MM.1S (cell line): ENCODE results near the gene DTX1.

Experiments
- DNase-seq: peaks from one replicate; pipeline ENCODE4 v3.0.0-alpha.2; 2015
- H2AFZ ChIP-seq: fragments of 300-600 bp; sonication (generic); 2 replicates; pipeline ENCODE4 v1.6.0; 2016; ENCODE audit warnings: antibody characterized with exemption, low read length
- H3F3A ChIP-seq: fragments of 300-600 bp; sonication (generic); 2 replicates; pipeline ENCODE4 v1.6.1; 2016; ENCODE audit warnings: mild to moderate bottlenecking, antibody characterized with exemption, low read length, moderate library complexity, mixed read lengths; ENCODE audit not compliant: insufficient read depth
- H3K27ac ChIP-seq: fragments of 300-600 bp; sonication (generic); 2 replicates; pipeline ENCODE4 v1.5.1; 2016; ENCODE audit warnings: mild to moderate bottlenecking, low read length
- H3K27me3 ChIP-seq: fragments of 300-600 bp; sonication (generic); replicated peaks from 2 replicates; pipeline ENCODE4 v1.6.0; 2016; ENCODE audit warnings: low read length; ENCODE audit not compliant: insufficient read depth
- H3K36me3 ChIP-seq: fragments of 300-600 bp; sonication (generic); replicated peaks from 2 replicates; pipeline ENCODE4 v1.6.1; 2016; ENCODE audit warnings: mild to moderate bottlenecking, low read length, mixed read lengths; ENCODE audit not compliant: insufficient read depth
- H3K4me1 ChIP-seq: fragments of 300-600 bp; sonication (generic); 2 replicates; pipeline ENCODE4 v1.6.1; 2016; ENCODE audit warnings: low read length, mixed read lengths
- H3K4me2 ChIP-seq: fragments of 300-600 bp; sonication (generic); 2 replicates; pipeline ENCODE4 v1.6.0; 2016; ENCODE audit warnings: low read depth, low read length
- H3K4me3 ChIP-seq: fragments of 300-600 bp; sonication (generic); 2 replicates; pipeline ENCODE4 v1.5.1; 2016; ENCODE audit warnings: low read length, mixed read lengths
- H3K79me2 ChIP-seq: fragments of 300-600 bp; sonication (generic); 2 replicates; pipeline ENCODE4 v1.6.1; 2016; ENCODE audit warnings: mixed run types, low read length, mixed read lengths
- H3K9ac ChIP-seq: fragments of 300-600 bp; sonication (generic); 2 replicates; pipeline ENCODE4 v1.6.1; 2016; ENCODE audit warnings: low read length, mixed read lengths
- H3K9me2 ChIP-seq: fragments of 300-600 bp; sonication (generic); replicated peaks from 2 replicates; pipeline ENCODE4 v1.6.1; 2016; ENCODE audit warnings: mild to moderate bottlenecking, low read length, mixed read lengths; ENCODE audit not compliant: insufficient read depth
- H3K9me3 ChIP-seq: fragments of 300-600 bp; sonication (generic); replicated peaks from 2 replicates; pipeline ENCODE4 v1.6.1; 2016; ENCODE audit warnings: mild to moderate bottlenecking, low read length, mixed read lengths; ENCODE audit not compliant: insufficient read depth
- H4K20me1 ChIP-seq: fragments of 300-600 bp; sonication (generic); 2 replicates; pipeline ENCODE4 v1.6.1; 2016; ENCODE audit warnings: mild to moderate bottlenecking, low read length, moderate library complexity, mixed read lengths; ENCODE audit not compliant: insufficient read depth
- CTCF ChIP-seq: fragments of 300-600 bp; sonication (generic); IDR thresholded peaks from 2 replicates; pipeline ENCODE4 v1.5.1; 2016; ENCODE audit warnings: antibody characterized with exemption, low read length, mixed read lengths
- EZH2 ChIP-seq: fragments of 300-600 bp; sonication (generic); optimal IDR thresholded peaks from 2 replicates; pipeline ENCODE3; 2017; ENCODE audit warnings: low read depth, mild to moderate bottlenecking, antibody characterized with exemption, low read length, mixed read lengths
- EZH2phosphoT487 ChIP-seq: fragments of 300-600 bp; sonication (generic); IDR thresholded peaks from 2 replicates; pipeline ENCODE4 v1.6.1; 2018; ENCODE audit warnings: antibody characterized with exemption, low read length

DTX1 gene

GRCh38 chr12:113087193-113087592, 30.7 kb downstream of the DTX1 start:
- H3K79me2 ChIP-seq, result no peaks in the 10 kb centered on the region
- H2AFZ ChIP-seq, result no peak overlapping the region
- no peaks in the 10 kb centered on the region for H3K4me1 ChIP-seq
- H3K36me3 ChIP-seq, result no peaks in the 10 kb centered on the region
- no peaks in the 10 kb centered on the region for H3K9me2 ChIP-seq
- H3K27me3 ChIP-seq, result no peaks in the 10 kb centered on the region
- no peaks in the 10 kb centered on the region for H3K9me3 ChIP-seq
- H3K9ac ChIP-seq, result no peak overlapping the region
- no peak for TF ChIP-seq EZH2phosphoT487
- TF ChIP-seq CTCF, result no peak
- no peak for TF ChIP-seq EZH2
- H4K20me1 ChIP-seq, result no peaks in the 10 kb centered on the region
- no peak overlapping the region for H3K27ac ChIP-seq
- no peak overlapping the region for H3K4me3 ChIP-seq
- no peak overlapping the region for H3K4me2 ChIP-seq
- no peak for DNase-seq
- H3F3A ChIP-seq, result no peaks in the 10 kb centered on the region

GRCh38 chr12:113088037-113088436, 31.5 kb downstream of the DTX1 start:
- H3F3A ChIP-seq, result no peaks in the 10 kb centered on the region
- H3K27ac ChIP-seq, result no peak overlapping the region
- no peak overlapping the region for H2AFZ ChIP-seq
- no peaks in the 10 kb centered on the region for H3K36me3 ChIP-seq
- no peak for DNase-seq
- no peaks in the 10 kb centered on the region for H3K79me2 ChIP-seq
- TF ChIP-seq EZH2phosphoT487 (no peak), CTCF (no peak), EZH2 (no peak)
- H3K27me3 ChIP-seq, result no peaks in the 10 kb centered on the region
- H3K9ac ChIP-seq, result no peak overlapping the region
- H4K20me1 ChIP-seq, result no peaks in the 10 kb centered on the region
- H3K4me1 ChIP-seq, result no peaks in the 10 kb centered on the region
- no peak overlapping the region for H3K4me3 ChIP-seq
- H3K9me3 ChIP-seq, result no peaks in the 10 kb centered on the region
- H3K4me2 ChIP-seq, result no peak overlapping the region
- no peaks in the 10 kb centered on the region for H3K9me2 ChIP-seq

- Histone ChIP-seq H3K9ac (no peak overlapping the region), H3K4me2 (no peak overlapping the region), H3K27ac (no peak overlapping the region)
Observed at GRCh38 chr12:113088971-113089756, 32.6 kb downstream of the DTX1 start.

More at GRCh38 chr12:113088971-113089756, 32.6 kb downstream of the DTX1 start:
- Histone ChIP-seq H2AFZ (no peak overlapping the region), H3K36me3 (no peaks in the 10 kb centered on the region), H4K20me1 (no peaks in the 10 kb centered on the region), H3K79me2 (no peaks in the 10 kb centered on the region), H3K27me3 (no peaks in the 10 kb centered on the region), H3K4me1 (no peaks in the 10 kb centered on the region), H3F3A (no peaks in the 10 kb centered on the region), H3K4me3 (no peak overlapping the region), H3K9me2 (no peaks in the 10 kb centered on the region), H3K9me3 (no peaks in the 10 kb centered on the region)
- no peak for DNase-seq
- TF ChIP-seq EZH2phosphoT487, result no peak
- no peak for TF ChIP-seq CTCF
- no peak for TF ChIP-seq EZH2
